ENCODE measurements around the gene PPIA.

The PPIA gene

GRCh38 chr7:44796504-44797328 lies at the start of gene PPIA:
PPIA (plus strand) TSS chr7:44796681; CDS start chr7:44796725, 44 bp downstream.
- peak; percentile 97 to 98 for DNase-seq (ENCODE audit: low read depth in 2 of 2)

DNA sequence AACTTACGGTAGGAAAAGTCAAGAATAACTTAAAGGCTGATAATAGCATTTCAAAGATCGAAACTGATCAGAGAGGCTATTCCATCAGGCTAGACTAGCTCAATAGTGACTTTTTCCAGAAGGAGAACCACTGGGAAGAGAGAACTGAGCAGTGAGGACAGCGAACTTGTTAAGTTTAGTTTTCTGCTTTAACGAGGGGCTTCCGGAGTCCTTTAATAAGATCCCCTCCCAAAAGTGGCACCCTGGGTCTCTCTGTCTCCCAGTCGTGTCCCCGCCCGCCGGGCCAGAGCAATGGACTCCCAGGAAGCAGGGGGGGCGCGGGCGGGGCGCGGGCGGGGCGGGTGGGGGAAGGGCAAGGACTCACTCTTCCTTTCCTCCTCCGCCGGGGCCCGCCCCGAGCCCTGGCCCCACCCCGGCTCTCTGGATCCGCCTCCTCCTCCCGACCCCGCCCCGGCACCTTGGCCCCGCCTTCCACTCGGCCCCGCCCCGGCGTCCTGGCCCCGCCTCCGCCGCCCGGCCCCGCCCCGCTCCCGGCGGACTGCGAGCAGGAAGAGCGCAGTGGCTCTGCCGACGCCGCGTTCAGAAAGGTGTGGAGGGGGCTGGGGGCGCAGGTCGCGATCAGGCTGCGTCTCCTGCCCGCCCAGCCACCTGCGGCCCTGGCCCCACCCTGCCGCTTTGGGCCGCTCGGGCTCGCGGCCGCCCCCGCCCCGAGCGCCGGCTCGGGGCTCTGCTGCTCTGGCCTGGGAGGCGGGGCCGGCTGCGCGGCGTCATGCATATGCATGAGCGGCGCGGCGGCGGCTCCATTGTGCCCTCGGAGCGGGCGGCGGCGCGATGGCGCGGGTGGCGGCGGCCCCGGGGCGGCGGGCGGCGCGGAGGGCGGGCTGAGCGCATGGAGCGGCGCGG lies 48.2 kb upstream of the PPIA start, which contains the start of gene ZMIZ2:
Gene ZMIZ2 (plus strand): TSS at position 803 of the 903 bp plus-strand sequence. CDS start 7,403 bp downstream, outside the sequence.
- DNase-seq (ENCODE audit: low read depth in 2 of 2) = peak; percentile 82 to 86

GRCh38 chr7:44748948-44749731 lies 47.3 kb upstream of the PPIA start:
- DNase-seq (ENCODE audit: low read depth in 2 of 2) = no peak

GRCh38 chr7:44749992-44750391 lies 46.5 kb upstream of the PPIA start:
- DNase-seq (ENCODE audit: low read depth in 2 of 2) = no peak

DNA sequence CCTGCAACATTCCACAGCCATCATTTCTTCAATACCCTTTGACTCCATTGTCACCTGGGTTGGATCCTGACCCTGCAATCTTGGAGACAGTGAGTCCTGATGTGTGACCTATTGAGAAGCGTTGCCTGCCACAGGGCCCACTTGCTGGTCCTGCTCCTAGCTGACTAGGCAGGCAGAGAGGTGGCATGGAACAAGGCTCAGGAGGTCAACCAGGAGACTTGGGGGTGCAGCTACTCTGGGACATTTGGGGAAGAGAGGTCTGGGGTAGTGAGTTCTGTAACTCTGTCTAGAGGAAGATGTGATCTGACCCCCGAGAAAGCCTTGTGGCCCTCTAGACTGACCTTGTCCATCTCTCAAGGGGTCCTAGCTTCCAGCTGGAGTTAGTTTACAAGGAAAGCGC lies 46.1 kb upstream of the PPIA start:
- no peak for DNase-seq (ENCODE audit: low read depth in 2 of 2)

DNA sequence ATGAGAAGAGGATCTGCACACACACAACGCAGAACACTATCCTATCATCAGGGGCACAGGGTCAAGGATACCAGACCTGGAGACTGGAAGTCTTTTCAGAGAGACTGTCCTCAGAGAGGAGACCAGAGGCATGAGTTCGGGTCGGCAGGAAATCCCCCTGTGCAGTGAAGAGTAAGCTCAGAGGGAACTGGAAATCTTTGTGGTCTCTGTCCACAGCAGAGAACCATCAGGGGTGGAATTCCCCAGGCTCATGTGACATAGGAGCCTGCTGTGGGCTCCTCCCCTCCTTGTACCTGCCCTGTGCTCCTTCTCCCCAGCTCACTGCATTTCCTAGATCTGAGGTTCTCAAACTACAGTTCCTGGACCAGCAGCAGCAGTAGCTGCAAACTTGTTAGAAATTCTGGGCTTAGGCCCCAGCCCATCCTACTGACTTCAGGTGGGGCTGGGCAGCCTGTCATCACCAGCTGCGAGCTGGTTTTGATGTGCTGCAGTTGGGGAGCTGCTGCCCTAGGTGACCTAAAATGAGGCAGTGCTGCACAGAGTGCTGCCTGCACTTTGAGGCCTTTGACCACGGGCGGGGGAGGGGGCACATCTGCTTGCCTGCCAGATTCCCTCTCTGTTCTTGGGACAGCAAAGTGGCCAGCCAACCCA lies 45.4 kb upstream of the PPIA start:
- peak; percentile 24 to 44 for DNase-seq (ENCODE audit: low read depth in 2 of 2)

DNA sequence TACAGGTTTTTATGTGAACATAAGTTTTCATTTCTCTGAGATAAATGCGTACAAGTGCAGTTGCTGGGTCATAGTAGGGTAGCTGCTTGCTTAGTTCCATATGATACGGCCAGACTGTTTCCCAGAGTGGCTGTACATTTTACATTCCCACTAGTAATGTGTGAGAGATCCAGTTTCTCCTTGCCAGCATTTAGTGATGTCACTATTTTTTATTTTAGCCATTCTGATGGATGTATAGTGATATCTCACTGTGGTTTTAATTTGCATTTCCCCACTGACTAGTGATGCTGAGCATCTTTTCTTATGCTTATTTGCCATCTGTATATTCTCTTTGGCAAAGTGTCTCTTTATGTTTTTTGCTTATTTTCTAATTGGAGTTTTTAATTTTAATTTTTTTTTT lies 43.7 kb upstream of the PPIA start:
- DNase-seq (ENCODE audit: low read depth in 2 of 2) = no peak

GRCh38 chr7:44754802-44755697 lies 41.4 kb upstream of the PPIA start:
- DNase-seq (ENCODE audit: low read depth in 2 of 2) = no peak

GRCh38 chr7:44755698-44756627 lies 40.5 kb upstream of the PPIA start:
- no peak for DNase-seq (ENCODE audit: low read depth in 2 of 2)

- no peak for DNase-seq (ENCODE audit: low read depth in 2 of 2)
These were observed 39.6 kb upstream of the PPIA start for GRCh38 chr7:44756904-44757303.

DNA sequence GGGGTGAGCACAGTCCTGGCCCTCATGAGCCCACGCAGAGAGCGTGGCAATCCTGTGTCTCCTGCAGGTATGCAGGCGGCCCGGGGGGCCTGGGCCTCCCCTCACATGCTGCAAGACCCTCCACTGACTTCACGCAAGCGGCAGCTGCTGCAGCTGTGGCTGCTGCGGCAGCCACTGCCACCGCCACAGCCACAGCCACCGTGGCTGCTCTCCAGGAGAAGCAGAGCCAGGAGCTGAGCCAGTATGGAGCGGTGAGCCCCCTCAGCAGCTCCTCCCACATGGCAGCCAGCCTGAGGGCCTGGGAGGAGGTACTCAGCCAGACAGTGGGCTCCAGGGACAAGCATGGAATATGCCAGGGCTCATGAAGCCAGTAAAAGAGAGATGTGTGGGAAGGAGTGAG lies 39.2 kb upstream of the PPIA start:
- DNase-seq (ENCODE audit: low read depth in 2 of 2) = no peak

GRCh38 chr7:44757739-44758138 lies 38.7 kb upstream of the PPIA start:
- no peak for DNase-seq (ENCODE audit: low read depth in 2 of 2)

DNA sequence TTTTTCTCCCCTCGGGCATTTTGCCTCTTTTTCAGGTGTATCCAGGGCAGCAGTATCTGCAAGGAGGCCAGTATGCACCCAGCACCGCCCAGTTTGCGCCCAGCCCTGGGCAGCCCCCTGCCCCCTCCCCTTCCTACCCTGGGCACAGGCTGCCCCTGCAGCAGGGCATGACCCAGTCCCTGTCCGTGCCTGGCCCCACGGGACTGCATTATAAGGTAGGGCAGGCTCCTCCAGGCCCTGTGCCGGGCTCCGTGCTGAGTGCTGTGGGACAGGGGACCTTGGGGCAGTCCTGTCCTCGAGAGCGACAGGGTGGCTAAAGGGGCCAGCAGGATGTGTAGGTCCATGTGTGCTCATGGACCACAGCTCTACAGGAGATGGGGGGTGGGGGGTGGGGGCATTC lies 37.2 kb upstream of the PPIA start:
- no peak for DNase-seq (ENCODE audit: low read depth in 2 of 2)

DNA sequence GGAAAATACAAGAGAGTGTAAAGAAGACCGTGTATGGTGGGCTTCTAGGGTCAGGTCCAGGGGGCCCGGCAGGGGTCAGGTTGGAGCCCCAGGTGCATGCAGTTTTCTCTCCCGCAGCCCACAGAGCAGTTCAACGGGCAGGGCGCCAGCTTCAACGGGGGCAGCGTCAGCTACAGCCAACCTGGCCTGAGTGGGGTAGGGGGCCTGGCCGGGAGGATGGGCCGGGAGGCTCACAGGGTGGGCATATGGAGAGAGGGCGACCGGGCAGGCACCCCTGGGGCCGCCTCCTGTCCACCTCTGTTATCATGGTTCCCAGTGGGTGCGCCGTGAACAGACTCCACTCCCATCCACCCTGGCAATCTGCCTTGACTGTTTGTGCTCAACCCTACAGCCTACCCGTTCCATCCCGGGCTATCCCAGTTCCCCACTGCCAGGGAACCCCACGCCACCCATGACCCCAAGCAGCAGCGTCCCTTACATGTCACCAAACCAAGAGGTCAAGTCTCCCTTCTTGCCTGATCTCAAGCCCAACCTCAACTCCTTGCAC lies 36.4 kb upstream of the PPIA start:
- DNase-seq (ENCODE audit: low read depth in 2 of 2) = no peak

DNA sequence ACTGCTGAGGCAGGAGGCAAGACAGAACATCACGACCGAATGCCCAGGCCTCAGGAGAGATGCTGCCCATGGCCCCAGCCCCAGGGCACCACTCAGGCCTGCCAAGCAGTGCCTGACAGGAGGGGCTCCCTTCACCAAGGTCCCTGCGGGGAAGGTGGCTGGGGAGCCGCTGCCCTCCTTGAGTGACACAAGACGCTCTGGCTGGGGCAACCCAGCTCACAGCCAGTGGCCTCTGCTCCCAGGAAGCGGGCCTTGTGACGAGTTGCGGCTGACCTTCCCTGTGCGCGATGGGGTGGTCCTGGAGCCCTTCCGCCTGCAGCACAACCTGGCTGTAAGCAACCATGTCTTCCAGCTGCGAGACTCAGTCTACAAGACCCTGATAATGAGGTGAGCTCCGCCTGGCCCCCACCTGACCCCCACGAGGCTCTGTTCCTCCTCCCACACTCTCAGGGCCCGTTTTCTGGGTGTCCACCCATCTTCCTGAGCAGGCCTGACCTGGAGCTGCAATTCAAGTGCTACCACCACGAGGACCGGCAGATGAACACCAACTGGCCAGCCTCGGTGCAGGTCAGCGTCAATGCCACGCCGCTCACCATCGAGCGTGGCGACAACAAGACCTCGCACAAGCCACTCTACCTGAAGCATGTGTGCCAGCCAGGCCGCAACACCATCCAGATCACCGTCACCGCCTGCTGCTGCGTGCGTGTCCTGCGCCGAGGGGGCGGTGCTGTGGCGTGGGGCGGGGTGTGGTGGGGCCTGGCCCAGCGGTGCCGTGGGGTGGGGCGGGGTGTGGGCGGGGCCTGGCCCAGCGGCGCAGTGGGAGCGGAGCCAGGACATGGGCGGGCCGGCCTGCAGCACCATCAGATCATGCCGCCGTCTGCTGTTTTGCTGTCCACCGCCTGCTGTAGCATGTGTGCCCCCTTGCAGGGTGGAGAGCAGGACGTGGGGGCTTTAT lies 35.0 kb upstream of the PPIA start:
- DNase-seq (ENCODE audit: low read depth in 2 of 2) = no peak

DNA sequence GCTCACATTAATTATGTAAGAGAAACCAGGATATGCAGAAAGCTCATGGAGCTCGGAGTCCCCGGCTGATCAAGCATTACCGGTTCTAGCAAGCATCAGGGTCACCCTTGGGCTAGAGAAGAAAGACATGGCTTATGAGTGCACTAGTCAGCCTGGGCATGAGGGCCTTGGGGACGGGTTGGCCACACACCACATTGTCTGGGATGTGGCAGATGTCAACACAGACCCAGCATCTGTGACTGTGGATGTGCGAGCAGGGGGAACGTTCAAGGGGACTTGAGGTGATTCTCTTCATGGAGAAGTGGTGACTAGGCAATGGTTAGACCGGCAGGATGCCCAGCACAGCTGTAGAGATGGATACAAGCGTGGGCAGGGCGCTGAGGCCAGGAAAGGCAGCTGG lies 34.2 kb upstream of the PPIA start:
- no peak for DNase-seq (ENCODE audit: low read depth in 2 of 2)

GRCh38 chr7:44762726-44763522 lies 33.6 kb upstream of the PPIA start:
- no peak for DNase-seq (ENCODE audit: low read depth in 2 of 2)
